Measurements from ENCODE around the gene USP24.
A peak's percentile ranks its signal among the peaks of the same experiment; 100 is the strongest.

The USP24 gene

GRCh38 chr1:55140137-55140536, 75.0 kb downstream of the USP24 start:
- TF ChIP-seq EZH2phosphoT487 (IDR thresholded peaks at IDR 0.05; ENCODE audit: borderline replicate concordance), result no peak
- TF ChIP-seq CTCF (conservative IDR thresholded peaks at IDR 0.05; ENCODE audit: low read length), result no peak
- no peak overlapping the region for H3K4me3 ChIP-seq (ENCODE audit: low read length, poor library complexity, severe bottlenecking)
- no peak overlapping the region for H3K9ac ChIP-seq (ENCODE audit: low read depth, low read length, poor library complexity, severe bottlenecking)
- H3K4me1 ChIP-seq (ENCODE audit: insufficient read depth, low read length, poor library complexity, severe bottlenecking), result peaks cover 12% of the 10 kb centered on the region
- H3K79me2 ChIP-seq (ENCODE audit: insufficient read depth, low read length), result no peaks in the 10 kb centered on the region
- no peaks in the 10 kb centered on the region for H3K9me2 ChIP-seq (replicated peaks; ENCODE audit: low read depth, low read length)
- no peak overlapping the region for H2AFZ ChIP-seq (ENCODE audit: low read length)
- H3K27me3 ChIP-seq (ENCODE audit: insufficient read depth, low read length, poor library complexity, severe bottlenecking), result no peaks in the 10 kb centered on the region
- peaks cover 10% of the 10 kb centered on the region for H4K20me1 ChIP-seq (ENCODE audit: insufficient read depth, low read length, poor library complexity, severe bottlenecking)
- peaks cover 5% of the 10 kb centered on the region for H3F3A ChIP-seq (ENCODE audit: low read depth)
- H3K9me3 ChIP-seq (ENCODE audit: insufficient read depth, low read depth, low read length), result no peaks in the 10 kb centered on the region
- H3K36me3 ChIP-seq (ENCODE audit: insufficient read depth, low read length), result peaks cover 89% of the 10 kb centered on the region
- H3K4me2 ChIP-seq (ENCODE audit: low read depth, low read length, poor library complexity, severe bottlenecking), result no peak overlapping the region

GRCh38 chr1:55138823-55139222, 76.3 kb downstream of the USP24 start:
- Histone ChIP-seq H3K9me3 (ENCODE audit: insufficient read depth, low read depth, low read length) (no peaks in the 10 kb centered on the region), H4K20me1 (ENCODE audit: insufficient read depth, low read length, poor library complexity, severe bottlenecking) (peaks cover 10% of the 10 kb centered on the region), H3K36me3 (ENCODE audit: insufficient read depth, low read length) (peaks cover 87% of the 10 kb centered on the region), H3F3A (ENCODE audit: low read depth) (peaks cover 5% of the 10 kb centered on the region), H3K27me3 (ENCODE audit: insufficient read depth, low read length, poor library complexity, severe bottlenecking) (no peaks in the 10 kb centered on the region), H3K4me2 (ENCODE audit: low read depth, low read length, poor library complexity, severe bottlenecking) (no peak overlapping the region), H2AFZ (ENCODE audit: low read length) (no peak overlapping the region), H3K4me3 (ENCODE audit: low read length, poor library complexity, severe bottlenecking) (no peak overlapping the region), H3K9me2 (replicated peaks; ENCODE audit: low read depth, low read length) (no peaks in the 10 kb centered on the region), H3K4me1 (ENCODE audit: insufficient read depth, low read length, poor library complexity, severe bottlenecking) (peaks cover 12% of the 10 kb centered on the region), H3K9ac (ENCODE audit: low read depth, low read length, poor library complexity, severe bottlenecking) (peak overlapping the region; percentile 15), H3K79me2 (ENCODE audit: insufficient read depth, low read length) (no peaks in the 10 kb centered on the region)
- no peak for TF ChIP-seq CTCF (conservative IDR thresholded peaks at IDR 0.05; ENCODE audit: low read length)

- TF ChIP-seq CTCF (conservative IDR thresholded peaks at IDR 0.05; ENCODE audit: low read length), result no peak
- TF ChIP-seq EZH2phosphoT487 (IDR thresholded peaks at IDR 0.05; ENCODE audit: borderline replicate concordance), result no peak
- H3K36me3 ChIP-seq (ENCODE audit: insufficient read depth, low read length), result peaks cover 86% of the 10 kb centered on the region
- peaks cover 2% of the 10 kb centered on the region for H3F3A ChIP-seq (ENCODE audit: low read depth)
- H2AFZ ChIP-seq (ENCODE audit: low read length), result no peak overlapping the region
- no peaks in the 10 kb centered on the region for H3K27me3 ChIP-seq (ENCODE audit: insufficient read depth, low read length, poor library complexity, severe bottlenecking)
- H3K4me2 ChIP-seq (ENCODE audit: low read depth, low read length, poor library complexity, severe bottlenecking), result no peak overlapping the region
- H3K9ac ChIP-seq (ENCODE audit: low read depth, low read length, poor library complexity, severe bottlenecking), result no peak overlapping the region
- H3K4me3 ChIP-seq (ENCODE audit: low read length, poor library complexity, severe bottlenecking), result no peak overlapping the region
- no peaks in the 10 kb centered on the region for H3K79me2 ChIP-seq (ENCODE audit: insufficient read depth, low read length)
- peaks cover 1% of the 10 kb centered on the region for H4K20me1 ChIP-seq (ENCODE audit: insufficient read depth, low read length, poor library complexity, severe bottlenecking)
- no peaks in the 10 kb centered on the region for H3K9me3 ChIP-seq (ENCODE audit: insufficient read depth, low read depth, low read length)
- H3K4me1 ChIP-seq (ENCODE audit: insufficient read depth, low read length, poor library complexity, severe bottlenecking), result peaks cover 7% of the 10 kb centered on the region
- no peaks in the 10 kb centered on the region for H3K9me2 ChIP-seq (replicated peaks; ENCODE audit: low read depth, low read length)
Observed at GRCh38 chr1:55134152-55134808, 80.9 kb downstream of the USP24 start.
